Measurements from ENCODE around the gene CLMN. TPM values are rescaled to one million over a fixed set of nuclear protein-coding genes. Genes with fewer than 3 reads are reported as not detected.

The CLMN gene
- total and polyA plus RNA-seq, 2 of the 8 experiments (the other 6 are each of a cell fraction or from before 2014, with no cell fraction given), result 1.6 to 8.2 TPM

DNA sequence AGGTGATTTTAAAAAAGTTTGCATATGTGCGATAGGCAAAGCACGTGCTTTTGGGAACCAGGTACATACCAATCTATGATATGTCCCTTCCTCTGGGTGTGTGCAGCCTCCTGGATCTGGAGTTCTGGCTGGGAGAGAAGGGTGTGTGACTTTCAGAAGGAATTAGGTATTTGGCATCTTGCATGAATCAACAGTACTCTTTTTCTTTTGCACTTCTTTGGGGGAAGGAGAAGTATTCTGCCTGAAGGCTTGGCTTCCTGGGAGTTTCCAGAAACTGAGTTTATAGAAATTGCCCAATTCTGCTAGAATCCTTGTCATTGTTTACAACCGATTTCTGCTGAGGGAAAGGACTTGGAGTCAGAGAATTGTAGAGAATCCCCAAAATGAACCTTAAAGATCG is 2.9 kb upstream of the CLMN start:
- Histone ChIP-seq H3K56ac (replicated peaks; ENCODE audit: insufficient read length, low read depth, low read length) (no peak overlapping the region), H3K4me1 (replicated peaks in 1 of 4; ENCODE audit: control insufficient read depth in 3 of 4, insufficient read depth in 4 of 4, low read length in 3 of 4) (peaks cover 0 to 9% (median 4%) of the 10 kb centered on the region in 4 experiments; a peak in 4 of 7 replicates), H3K18ac (ENCODE audit: extremely low read depth, low read length) (no peak overlapping the region), H3K4me2 (ENCODE audit: insufficient read depth in 1 of 2, low read depth in 2 of 2, low read length in 2 of 2) (no peak overlapping the region), H3K79me1 (ENCODE audit: low read depth, low read length) (no peaks in the 10 kb centered on the region), H3K4ac (replicated peaks; ENCODE audit: insufficient read length, low read depth, low read length) (no peak overlapping the region), H3K23me2 (ENCODE audit: low read depth, low read length) (peaks cover 7% of the 10 kb centered on the region; the same call in 1 of the 2 replicates), H2BK15ac (ENCODE audit: low read length) (no peak overlapping the region), H3K23ac (ENCODE audit: insufficient read length) (no peak overlapping the region), H2BK5ac (ENCODE audit: low read depth, low read length) (no peak overlapping the region), H4K91ac (replicated peaks; ENCODE audit: insufficient read length, low read length) (no peak overlapping the region), H3K9me3 (ENCODE audit: insufficient read depth in 2 of 2, low read depth in 1 of 2, low read length in 1 of 2) (no peaks in the 10 kb centered on the region), H3K36me3 (ENCODE audit: control insufficient read depth in 2 of 4, insufficient read depth in 4 of 4, low read length in 3 of 4) (no peaks in the 10 kb centered on the region), H2BK20ac (ENCODE audit: low read length) (no peak overlapping the region), H2AK5ac (ENCODE audit: low read depth, low read length) (no peak overlapping the region), H2AFZ (ENCODE audit: low read length) (no peak overlapping the region), H2BK120ac (replicated peaks; ENCODE audit: low read depth, low read length) (no peak overlapping the region), H4K8ac (ENCODE audit: extremely low read depth, insufficient read depth, low read length) (no peak overlapping the region), H3K4me3 (ENCODE audit: extremely low read depth in 1 of 4, insufficient read depth in 2 of 4, low read depth in 3 of 4, low read length in 4 of 4) (no peak overlapping the region), H3K79me2 (ENCODE audit: control insufficient read depth in 1 of 2, insufficient read depth in 2 of 2, low read length in 2 of 2) (no peaks in the 10 kb centered on the region), H3K9ac (replicated peaks in 1 of 4; ENCODE audit: extremely low read depth in 1 of 4, low read depth in 3 of 4, low read length in 3 of 4) (no peak overlapping the region), H4K5ac (ENCODE audit: insufficient read length, low read depth, low read length) (no peak overlapping the region), H4K20me1 (replicated peaks in 1 of 2; ENCODE audit: control insufficient read depth in 1 of 2, insufficient read depth in 2 of 2, low read length in 2 of 2) (peaks cover 0 to 2% of the 10 kb centered on the region in 2 experiments), H3K14ac (ENCODE audit: insufficient read length) (no peak overlapping the region), H2BK12ac (ENCODE audit: low read depth, low read length) (no peak overlapping the region), H3K27ac (ENCODE audit: low read depth, low read length) (no peak overlapping the region), H3K27me3 (replicated peaks in 1 of 4; ENCODE audit: control insufficient read depth in 3 of 4, extremely low read depth in 1 of 4, insufficient read depth in 3 of 4, low read length in 3 of 4) (peaks cover 0 to 12% (median 12%) of the 10 kb centered on the region in 4 experiments; a peak in 5 of 7 replicates)
- ChIA-PET POLR2A (ENCODE audit: partially characterized antibody) (no interaction called here), CTCF (ENCODE audit: partially characterized antibody) (no interaction called here)
- no peak for FAIRE-seq
- WGBS, 2 experiments (ENCODE audit: extremely low coverage in 1 of 2, insufficient coverage in 1 of 2, insufficient read length in 1 of 2, insufficient replicate concordance in 2 of 2, low coverage in 1 of 2, low lambda C conversion rate in 2 of 2, missing lambda C conversion rate in 1 of 2), result 88% methylated on average over 4 of the region's 4 CpGs; no CpG with 5 or more reads in 1 of the 2 experiments
- TF ChIP-seq POLR2AphosphoS5 (IDR thresholded peaks at IDR 0.05; ENCODE audit: low read depth, low read length) (no peak), CHD2 (IDR thresholded peaks at IDR 0.05; ENCODE audit: low read length) (no peak), RAD21 (IDR thresholded peaks at IDR 0.05 in 1 of 2, conservative IDR thresholded peaks at IDR 0.05 in 1 of 2; ENCODE audit: low read depth in 2 of 2, low read length in 2 of 2) (no peak), POLR2A (IDR thresholded peaks at IDR 0.05; ENCODE audit: control extremely low read depth in 1 of 2, low read depth in 2 of 2, low read length in 2 of 2) (no peak), ZNF274 (IDR thresholded peaks at IDR 0.05; ENCODE audit: borderline replicate concordance, extremely low read depth, low read length) (no peak), SIRT6 (IDR thresholded peaks at IDR 0.05; ENCODE audit: low read length) (no peak), KDM1A (IDR thresholded peaks at IDR 0.05; ENCODE audit: borderline replicate concordance, low read length) (no peak)
- TF ChIP-seq, protein P1, sequence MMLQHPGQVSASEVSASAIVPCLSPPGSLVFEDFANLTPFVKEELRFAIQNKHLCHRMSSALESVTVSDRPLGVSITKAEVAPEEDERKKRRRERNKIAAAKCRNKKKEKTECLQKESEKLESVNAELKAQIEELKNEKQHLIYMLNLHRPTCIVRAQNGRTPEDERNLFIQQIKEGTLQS (IDR thresholded peaks at IDR 0.05; ENCODE audit: insufficient read depth, low read depth, low read length), result no peak
- DNase-seq (ENCODE audit: low read depth in 1 of 2, low spot score in 2 of 2), result no peak

Measured in H1 (cell line).